Thoracic aorta (tissue), 2 donors: ENCODE data around the gene MYO1E. TPM values are rescaled to one million over a fixed set of nuclear protein-coding genes. Genes with fewer than 3 reads are reported as not detected.
"Not testable (repeated sequence)": the region's sequence is repeated elsewhere in the genome, so short reads cannot be mapped to it uniquely, and the experiment has no call there.

Experiments used
- ATAC-seq: fragments of 150-250 bp; one replicate; pipeline ENCODE4 v1.8.0; 2017; ENCODE audit warnings: low read depth; ENCODE audit not compliant: insufficient number of reproducible peaks, low FRiP score
- DNase-seq: peaks from one replicate; pipeline ENCODE4 v3.0.0-alpha.2; 2020; ENCODE audit warnings: low spot score
- H3K27ac ChIP-seq, 2 donors: fragments of 200-600 bp; sonication (generic); 1 replicate in 1 of 2; 2 replicates in 1 of 2; pipeline ENCODE4 v1.5.1; 2016; ENCODE audit warnings: mild to moderate bottlenecking in 2 of 2, moderate library complexity in 2 of 2
- H3K27me3 ChIP-seq: fragments of 200-600 bp; sonication (generic); replicated peaks from 2 replicates; pipeline ENCODE4 v1.6.0; 2016; ENCODE audit warnings: mild to moderate bottlenecking; ENCODE audit not compliant: insufficient read depth
- H3K36me3 ChIP-seq: fragments of 200-600 bp; sonication (generic); one replicate; pipeline ENCODE4 v1.5.1; 2016
- H3K4me1 ChIP-seq, 2 donors: fragments of 200-600 bp; sonication (generic); 1 replicate in 1 of 2; 2 replicates in 1 of 2; pipeline versions ENCODE4 v1.5.1 to v1.6.0; 2016; ENCODE audit warnings: low read depth in 2 of 2, mild to moderate bottlenecking in 1 of 2; ENCODE audit not compliant: control insufficient read depth in 1 of 2
- H3K4me3 ChIP-seq: fragments of 200-600 bp; sonication (generic); 2 replicates; pipeline ENCODE4 v1.5.1; 2016; ENCODE audit warnings: mild to moderate bottlenecking
- H3K9me3 ChIP-seq: fragments of 200-600 bp; sonication (generic); 2 replicates; pipeline ENCODE4 v1.5.1; 2016
- CTCF ChIP-seq: fragments of 200-600 bp; sonication (generic); IDR thresholded peaks from one replicate; pipeline ENCODE4 v1.5.1; 2019; ENCODE audit warnings: antibody characterized with exemption
- total RNA-seq, 2 donors: library from RNA; depleted of rRNA; stranded (reverse); fragments of >200 nt; gene quantifications; one replicate each; pipeline versions ENCODE4 v1.1.0 to v1.2.3, GENCODE V29; 2016

MYO1E gene
- total RNA-seq, 2 donors from 2014 or later: 56.2 to 121 TPM

DNA sequence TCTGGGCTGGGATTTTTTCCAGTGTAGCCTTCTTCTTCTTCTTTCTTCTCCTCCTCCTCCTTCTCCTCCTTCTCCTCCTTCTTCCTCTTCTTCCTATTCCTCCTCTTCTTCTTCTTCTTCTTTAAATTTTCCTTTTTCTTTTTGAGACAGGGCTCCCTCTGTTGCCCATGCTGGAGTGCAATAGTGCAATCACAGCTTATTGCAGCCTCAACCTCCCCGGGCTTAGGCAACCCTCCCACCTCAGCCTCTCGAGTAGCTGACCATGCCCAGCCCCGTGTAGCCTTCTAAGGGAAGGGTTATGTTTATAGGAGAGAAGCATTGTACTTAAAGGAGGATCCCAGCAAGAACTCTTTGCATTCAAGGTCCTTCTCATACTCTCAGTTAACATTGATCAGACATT lies 24.0 kb upstream of the MYO1E start:
- TF ChIP-seq CTCF: no peak
- ATAC-seq: no peak
- Histone ChIP-seq H3K27me3 (no peaks in the 10 kb centered on the region), H3K4me1 (no peaks in the 10 kb centered on the region), H3K27ac (no peak overlapping the region), H3K9me3 (no peaks in the 10 kb centered on the region), H3K36me3 (no peaks in the 10 kb centered on the region), H3K4me3 (no peak overlapping the region)
- DNase-seq: no peak

GRCh38 chr15:59396211-59396610 lies 23.5 kb upstream of the MYO1E start:
- Histone ChIP-seq H3K9me3 (no peaks in the 10 kb centered on the region), H3K4me1 (no peaks in the 10 kb centered on the region), H3K27me3 (no peaks in the 10 kb centered on the region), H3K36me3 (no peaks in the 10 kb centered on the region), H3K27ac (no peak overlapping the region), H3K4me3 (no peak overlapping the region)
- no peak for DNase-seq
- TF ChIP-seq CTCF: no peak
- no peak for ATAC-seq

DNA sequence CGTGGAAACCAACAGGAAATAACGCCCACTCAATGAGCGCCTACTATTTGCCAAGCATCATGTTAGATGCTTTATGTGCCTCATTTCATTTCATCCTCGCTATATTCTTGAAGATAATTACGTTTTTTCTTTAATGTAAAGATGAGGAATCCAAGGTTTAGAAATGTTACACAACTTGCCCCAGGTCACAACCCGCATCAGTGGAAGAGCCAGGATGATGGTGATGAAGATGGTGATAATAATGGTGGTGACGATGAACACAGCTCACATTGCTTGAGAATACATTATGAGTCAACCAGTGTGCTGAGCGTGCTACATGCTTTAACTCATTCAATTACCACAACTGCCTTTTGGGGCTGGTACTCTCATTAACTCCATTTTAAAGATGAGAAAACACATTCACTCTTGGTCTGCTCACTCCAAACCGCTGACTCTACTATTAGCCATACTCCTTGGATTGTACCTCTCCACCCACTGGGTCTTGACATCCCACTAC lies 21.5 kb upstream of the MYO1E start:
- DNase-seq (no peak), ATAC-seq (no peak)
- no peak overlapping the region for H3K4me3 ChIP-seq
- no peaks in the 10 kb centered on the region for H3K9me3 ChIP-seq
- no peaks in the 10 kb centered on the region for H3K4me1 ChIP-seq
- TF ChIP-seq CTCF: no peak
- H3K27me3 ChIP-seq: no peaks in the 10 kb centered on the region
- no peak overlapping the region for H3K27ac ChIP-seq
- no peaks in the 10 kb centered on the region for H3K36me3 ChIP-seq

- Histone ChIP-seq H3K4me1 (peaks cover 3 to 7% of the 10 kb centered on the region in 2 donors), H3K9me3 (no peaks in the 10 kb centered on the region), H3K27me3 (no peaks in the 10 kb centered on the region), H3K4me3 (no peak overlapping the region), H3K27ac (no peak overlapping the region), H3K36me3 (no peaks in the 10 kb centered on the region)
- no peak for TF ChIP-seq CTCF
- DNase-seq (no peak), ATAC-seq (no peak)
Measured at GRCh38 chr15:59392299-59392698, 19.6 kb upstream of the MYO1E start.

DNA sequence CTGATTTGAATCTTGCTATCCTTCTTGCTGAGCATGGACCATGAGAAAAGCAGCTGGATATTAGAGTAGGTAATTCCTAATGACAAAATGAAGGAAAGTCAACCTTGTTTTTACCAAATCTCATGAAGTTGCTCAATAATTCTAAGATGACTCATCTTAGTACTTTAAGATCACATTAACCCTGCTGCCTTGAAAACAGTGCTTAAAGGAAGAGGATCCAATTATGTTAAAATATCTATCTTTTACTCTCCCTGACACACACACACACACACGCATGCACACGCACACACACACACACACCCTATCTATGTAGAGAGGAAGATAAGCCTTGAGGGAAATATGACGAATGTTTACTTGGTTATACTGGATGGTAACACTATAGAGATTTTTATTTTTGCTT lies 16.0 kb upstream of the MYO1E start:
- TF ChIP-seq CTCF: no peak
- DNase-seq: no peak
- ATAC-seq: no peak
- no peaks in the 10 kb centered on the region for H3K27me3 ChIP-seq
- peaks cover 3 to 7% of the 10 kb centered on the region in 2 donors for H3K4me1 ChIP-seq
- no peak overlapping the region for H3K4me3 ChIP-seq
- H3K9me3 ChIP-seq: no peaks in the 10 kb centered on the region
- H3K36me3 ChIP-seq: no peaks in the 10 kb centered on the region
- no peak overlapping the region for H3K27ac ChIP-seq

- not testable (repeated sequence) for H3K27ac ChIP-seq, DNase-seq, H3K36me3 ChIP-seq, H3K4me3 ChIP-seq, H3K9me3 ChIP-seq, H3K27me3 ChIP-seq, H3K4me1 ChIP-seq, ATAC-seq
Measured at GRCh38 chr15:59387196-59387878, 14.7 kb upstream of the MYO1E start.
